Measurements from ENCODE around the gene TNRC6A. TPM values are rescaled to one million over a fixed set of nuclear protein-coding genes. Genes with fewer than 3 reads are reported as not detected.
A peak's percentile ranks its signal among the peaks of the same experiment; 100 is the strongest.

The TNRC6A gene
- total RNA-seq, 2 experiments from 2014 or later: 27.7 to 28.9 TPM

- Mint-ChIP-seq H3K9me3 (no peaks in the 10 kb centered on the region), H3K4me1 (ENCODE audit: low read depth) (no peaks in the 10 kb centered on the region), H3K36me3 (ENCODE audit: low read depth) (peaks cover 36% of the 10 kb centered on the region), H3K27me3 (no peaks in the 10 kb centered on the region), H3K4me3 (no peak overlapping the region), H3K27ac (no peak overlapping the region)
- TF ChIP-seq CTCF (IDR thresholded peaks at IDR 0.05): no peak
- DNase-seq (no peak), ATAC-seq (no peak)
- CTCF ChIA-PET: no interaction called here
- intact Hi-C loops (cut with micrococcal nuclease): no loop called here
- POLR2A ChIA-PET: no interaction called here
Observed at GRCh38 chr16:24815021-24815420, 85.6 kb downstream of the TNRC6A start.

- ChIA-PET POLR2A (no interaction called here), CTCF (interaction anchor here (0.7 kb wide), 1 partner anchor 9 kb away, joined by 3 read pairs; no protein-coding TSS in a partner anchor)
- H3K4me3 Mint-ChIP-seq: no peak overlapping the region
- H3K27me3 Mint-ChIP-seq: no peaks in the 10 kb centered on the region
- no peaks in the 10 kb centered on the region for H3K4me1 Mint-ChIP-seq (ENCODE audit: low read depth)
- H3K27ac Mint-ChIP-seq: no peak overlapping the region
- no peak for TF ChIP-seq CTCF (IDR thresholded peaks at IDR 0.05)
- intact Hi-C loops (cut with micrococcal nuclease): no loop called here
- ATAC-seq (no peak), DNase-seq (no peak)
- no peaks in the 10 kb centered on the region for H3K9me3 Mint-ChIP-seq
- H3K36me3 Mint-ChIP-seq (ENCODE audit: low read depth): peaks cover 32% of the 10 kb centered on the region
Observed at GRCh38 chr16:24816688-24817087, 87.2 kb downstream of the TNRC6A start.

GRCh38 chr16:24819462-24820040 is 90.1 kb downstream of the TNRC6A start:
- no peak for DNase-seq
- TF ChIP-seq CTCF (IDR thresholded peaks at IDR 0.05): no peak
- intact Hi-C loops (cut with micrococcal nuclease): no loop called here
- H3K27me3 Mint-ChIP-seq: no peaks in the 10 kb centered on the region
- peak overlapping the region; percentile 40 for H3K27ac Mint-ChIP-seq
- POLR2A ChIA-PET: interaction anchor here (0.7 kb wide), 1 partner anchor 156 kb away, joined by 3 read pairs; no protein-coding TSS in a partner anchor
- H3K9me3 Mint-ChIP-seq: no peaks in the 10 kb centered on the region
- no peak for ATAC-seq
- H3K4me1 Mint-ChIP-seq (ENCODE audit: low read depth): no peaks in the 10 kb centered on the region
- peaks cover 38% of the 10 kb centered on the region for H3K36me3 Mint-ChIP-seq (ENCODE audit: low read depth)
- CTCF ChIA-PET: no interaction called here
- H3K4me3 Mint-ChIP-seq: no peak overlapping the region

GRCh38 chr16:24820522-24820921 is 91.1 kb downstream of the TNRC6A start:
- ChIA-PET CTCF (no interaction called here), POLR2A (interaction anchor here (0.6 kb wide), 1 partner anchor 10 kb away, joined by 3 read pairs; no protein-coding TSS in a partner anchor)
- H3K4me3 Mint-ChIP-seq: no peak overlapping the region
- H3K27me3 Mint-ChIP-seq: no peaks in the 10 kb centered on the region
- intact Hi-C loops (cut with micrococcal nuclease): no loop called here
- H3K4me1 Mint-ChIP-seq (ENCODE audit: low read depth): no peaks in the 10 kb centered on the region
- peak overlapping the region; percentile 36 for H3K27ac Mint-ChIP-seq
- ATAC-seq: no peak
- peaks cover 36% of the 10 kb centered on the region for H3K36me3 Mint-ChIP-seq (ENCODE audit: low read depth)
- no peaks in the 10 kb centered on the region for H3K9me3 Mint-ChIP-seq
- no peak for TF ChIP-seq CTCF (IDR thresholded peaks at IDR 0.05)
- DNase-seq: no peak

- Mint-ChIP-seq H3K9me3 (no peaks in the 10 kb centered on the region), H3K36me3 (ENCODE audit: low read depth) (peaks cover 37% of the 10 kb centered on the region), H3K27ac (peak overlapping the region; percentile 21), H3K4me3 (no peak overlapping the region), H3K4me1 (ENCODE audit: low read depth) (no peaks in the 10 kb centered on the region), H3K27me3 (no peaks in the 10 kb centered on the region)
- ATAC-seq (no peak), DNase-seq (no peak)
- POLR2A ChIA-PET: interaction anchor here (1.0 kb wide), 1 partner anchor 59 kb away, joined by 3 read pairs; no protein-coding TSS in a partner anchor
- CTCF ChIA-PET: no interaction called here
- TF ChIP-seq CTCF (IDR thresholded peaks at IDR 0.05): no peak
- intact Hi-C loops (cut with micrococcal nuclease): no loop called here
Observed at GRCh38 chr16:24821129-24821528, 91.7 kb downstream of the TNRC6A start.

All from activated CD8-positive, alpha-beta T cell treated with anti-CD3 and anti-CD28 coated beads for 36 hours (primary cell).